ENCODE data around the gene RAD18. TPM values are rescaled to one million over a fixed set of nuclear protein-coding genes. Genes with fewer than 3 reads are reported as not detected.

Gene RAD18
- total RNA-seq, 3 donors from 2014 or later (not counting 1 experiment from before 2014, with no cell fraction given): 19.8 to 23.3 (median 22.5) TPM

- H3K9me3 Mint-ChIP-seq: no peaks in the 10 kb centered on the region
- Histone ChIP-seq H3K4me1 (ENCODE audit: control insufficient read depth, insufficient read depth, low read length) (no peaks in the 10 kb centered on the region), H3K4me3 (ENCODE audit: low read length) (no peak overlapping the region), H3K36me3 (ENCODE audit: control insufficient read depth, insufficient read depth, low read length) (no peaks in the 10 kb centered on the region), H3K9me3 (ENCODE audit: control insufficient read depth, insufficient read depth, low read length) (no peaks in the 10 kb centered on the region), H3K27me3 (ENCODE audit: control insufficient read depth, insufficient read depth, low read length) (no peaks in the 10 kb centered on the region), H3K27ac (ENCODE audit: low read length) (no peak overlapping the region)
- 76% methylated on average over 5 of the region's 5 CpGs for WGBS (ENCODE audit: insufficient coverage)
- H3K27me3 Mint-ChIP-seq (ENCODE audit: low read depth in 2 of 2): no peaks in the 10 kb centered on the region
- H3K4me3 Mint-ChIP-seq: no peak overlapping the region
- ATAC-seq (no peak), DNase-seq (no peak)
- no peak overlapping the region for H3K27ac Mint-ChIP-seq
- no peaks in the 10 kb centered on the region for H3K4me1 Mint-ChIP-seq
- H3K36me3 Mint-ChIP-seq: no peaks in the 10 kb centered on the region
- intact Hi-C loops (cut with micrococcal nuclease): no loop called here
- TF ChIP-seq CTCF (IDR thresholded peaks at IDR 0.05): no peak
Observed at GRCh38 chr3:8993331-8993730, 30.1 kb upstream of the RAD18 start.

- Mint-ChIP-seq H3K9me3 (no peaks in the 10 kb centered on the region), H3K4me1 (no peaks in the 10 kb centered on the region), H3K27ac (no peak overlapping the region), H3K36me3 (no peaks in the 10 kb centered on the region), H3K27me3 (ENCODE audit: low read depth in 2 of 2) (no peaks in the 10 kb centered on the region), H3K4me3 (no peak overlapping the region)
- TF ChIP-seq CTCF (IDR thresholded peaks at IDR 0.05): no peak
- DNase-seq (no peak), ATAC-seq (no peak)
- H3K9me3 ChIP-seq (ENCODE audit: control insufficient read depth, insufficient read depth, low read length): no peaks in the 10 kb centered on the region
- H3K36me3 ChIP-seq (ENCODE audit: control insufficient read depth, insufficient read depth, low read length): no peaks in the 10 kb centered on the region
- no peak overlapping the region for H3K4me3 ChIP-seq (ENCODE audit: low read length)
- intact Hi-C loops (cut with micrococcal nuclease): no loop called here
- H3K4me1 ChIP-seq (ENCODE audit: control insufficient read depth, insufficient read depth, low read length): peaks cover under 1% of the 10 kb centered on the region
- H3K27me3 ChIP-seq (ENCODE audit: control insufficient read depth, insufficient read depth, low read length): no peaks in the 10 kb centered on the region
- H3K27ac ChIP-seq (ENCODE audit: low read length): no peak overlapping the region
- WGBS (ENCODE audit: insufficient coverage): 89% methylated on average over 11 of the region's 11 CpGs
Observed at GRCh38 chr3:8992854-8993253, 29.6 kb upstream of the RAD18 start.

GRCh38 chr3:8992199-8992598, 28.9 kb upstream of the RAD18 start:
- Histone ChIP-seq H3K4me3 (ENCODE audit: low read length) (no peak overlapping the region), H3K36me3 (ENCODE audit: control insufficient read depth, insufficient read depth, low read length) (no peaks in the 10 kb centered on the region), H3K9me3 (ENCODE audit: control insufficient read depth, insufficient read depth, low read length) (no peaks in the 10 kb centered on the region), H3K4me1 (ENCODE audit: control insufficient read depth, insufficient read depth, low read length) (peaks cover 5% of the 10 kb centered on the region), H3K27me3 (ENCODE audit: control insufficient read depth, insufficient read depth, low read length) (no peaks in the 10 kb centered on the region), H3K27ac (ENCODE audit: low read length) (no peak overlapping the region)
- no peak overlapping the region for H3K4me3 Mint-ChIP-seq
- H3K27me3 Mint-ChIP-seq (ENCODE audit: low read depth in 2 of 2): no peaks in the 10 kb centered on the region
- no peak for TF ChIP-seq CTCF (IDR thresholded peaks at IDR 0.05)
- no peaks in the 10 kb centered on the region for H3K4me1 Mint-ChIP-seq
- no peak overlapping the region for H3K27ac Mint-ChIP-seq
- no peaks in the 10 kb centered on the region for H3K36me3 Mint-ChIP-seq
- intact Hi-C loops (cut with micrococcal nuclease): no loop called here
- ATAC-seq (no peak), DNase-seq (no peak)
- no peaks in the 10 kb centered on the region for H3K9me3 Mint-ChIP-seq
- 77% methylated on average over 2 of the region's 4 CpGs for WGBS (ENCODE audit: insufficient coverage)

Data from natural killer cell (primary cell).